GM10266 (cell line): ENCODE data around the gene CAMTA1.

Source experiments
- DNase-seq: peaks from one replicate; pipeline ENCODE4 v3.0.0; 2012; ENCODE audit errors: extremely low spot score
- TF ChIP-seq, protein P1 (sequence below): IDR thresholded peaks from 2 replicates; pipeline ENCODE4 v1.5.1; 2012; ENCODE audit warnings: mild to moderate bottlenecking, low read depth; ENCODE audit not compliant: control insufficient read depth, insufficient read depth; ENCODE audit errors: missing control alignments

Gene CAMTA1

DNA sequence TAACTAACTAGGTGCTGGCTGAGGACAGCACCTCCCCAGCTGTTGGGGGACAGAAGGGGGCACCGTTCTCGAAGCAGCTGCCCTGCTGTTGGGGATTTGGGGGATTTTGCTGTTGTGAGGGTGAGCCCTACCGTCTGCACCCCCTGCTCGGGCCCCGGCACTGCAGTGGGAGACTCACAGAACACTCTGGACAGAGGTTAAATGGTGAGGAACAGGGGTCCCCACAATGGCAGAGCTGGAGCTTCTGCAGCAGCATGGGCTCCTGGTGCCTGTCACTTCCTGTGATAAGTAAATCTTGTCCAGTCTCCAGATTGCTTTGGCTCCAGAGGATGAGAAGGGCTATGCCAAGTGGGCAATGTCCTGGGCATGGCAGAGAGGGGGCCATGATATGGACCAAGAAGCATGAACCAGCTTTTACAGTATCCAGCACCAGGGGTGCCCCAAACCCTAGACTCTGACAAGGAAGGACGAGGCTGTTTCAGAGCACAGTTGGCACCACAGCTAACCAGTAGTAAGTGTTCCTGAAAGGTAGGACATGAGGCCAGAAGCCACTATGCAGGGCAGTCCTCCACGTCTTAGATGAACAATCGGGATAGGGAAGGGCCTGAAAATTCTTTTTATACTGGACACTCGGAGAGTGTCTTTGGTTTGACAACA is 620.7 kb downstream of the CAMTA1 start:
- DNase-seq: no peak
- TF ChIP-seq, protein P1, sequence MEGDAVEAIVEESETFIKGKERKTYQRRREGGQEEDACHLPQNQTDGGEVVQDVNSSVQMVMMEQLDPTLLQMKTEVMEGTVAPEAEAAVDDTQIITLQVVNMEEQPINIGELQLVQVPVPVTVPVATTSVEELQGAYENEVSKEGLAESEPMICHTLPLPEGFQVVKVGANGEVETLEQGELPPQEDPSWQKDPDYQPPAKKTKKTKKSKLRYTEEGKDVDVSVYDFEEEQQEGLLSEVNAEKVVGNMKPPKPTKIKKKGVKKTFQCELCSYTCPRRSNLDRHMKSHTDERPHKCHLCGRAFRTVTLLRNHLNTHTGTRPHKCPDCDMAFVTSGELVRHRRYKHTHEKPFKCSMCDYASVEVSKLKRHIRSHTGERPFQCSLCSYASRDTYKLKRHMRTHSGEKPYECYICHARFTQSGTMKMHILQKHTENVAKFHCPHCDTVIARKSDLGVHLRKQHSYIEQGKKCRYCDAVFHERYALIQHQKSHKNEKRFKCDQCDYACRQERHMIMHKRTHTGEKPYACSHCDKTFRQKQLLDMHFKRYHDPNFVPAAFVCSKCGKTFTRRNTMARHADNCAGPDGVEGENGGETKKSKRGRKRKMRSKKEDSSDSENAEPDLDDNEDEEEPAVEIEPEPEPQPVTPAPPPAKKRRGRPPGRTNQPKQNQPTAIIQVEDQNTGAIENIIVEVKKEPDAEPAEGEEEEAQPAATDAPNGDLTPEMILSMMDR: no peak

DNA sequence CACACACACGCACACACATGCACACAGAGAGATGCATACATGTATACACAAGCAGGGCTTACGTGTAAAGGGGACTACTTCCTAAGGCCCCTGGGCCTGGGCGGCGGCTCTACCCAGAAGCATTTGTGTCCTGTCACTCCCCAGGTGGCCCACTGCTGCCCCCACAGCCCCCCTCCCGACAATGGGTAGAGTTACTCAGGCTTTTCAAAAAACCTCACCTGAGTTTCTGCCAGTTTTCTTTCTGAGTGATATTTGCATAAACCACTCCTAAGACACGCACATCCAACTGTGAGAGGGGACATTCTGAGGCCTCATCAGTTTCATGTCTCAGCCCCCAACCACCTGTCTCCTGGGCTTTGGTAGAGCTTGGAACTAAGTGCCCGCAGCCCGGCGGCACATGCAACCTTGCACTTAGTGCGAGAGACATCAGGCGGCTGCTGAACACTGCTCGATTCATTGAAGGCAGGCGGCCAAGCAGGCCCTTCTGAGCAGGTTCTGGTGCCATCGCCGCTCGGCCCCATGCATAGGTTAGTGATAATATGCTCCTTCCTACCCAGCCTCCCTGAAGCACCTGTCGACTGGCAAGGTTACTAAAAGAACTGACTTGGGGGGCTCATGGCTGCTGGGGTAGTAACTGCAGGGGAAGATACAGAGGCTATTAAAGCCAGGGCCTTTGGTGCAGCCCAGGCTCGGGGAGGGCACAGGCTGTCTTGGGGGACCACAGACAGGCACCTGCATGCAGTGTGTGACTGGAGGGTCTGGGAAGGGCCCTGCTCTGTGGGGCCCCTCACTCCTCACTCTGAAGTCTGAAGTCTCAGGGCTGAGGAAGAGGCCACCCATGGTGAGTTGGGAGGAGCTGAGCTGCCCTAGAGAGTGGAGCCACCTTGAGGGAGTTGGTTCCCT is 621.6 kb downstream of the CAMTA1 start:
- no peak for DNase-seq
- TF ChIP-seq, protein P1: no peak

DNA sequence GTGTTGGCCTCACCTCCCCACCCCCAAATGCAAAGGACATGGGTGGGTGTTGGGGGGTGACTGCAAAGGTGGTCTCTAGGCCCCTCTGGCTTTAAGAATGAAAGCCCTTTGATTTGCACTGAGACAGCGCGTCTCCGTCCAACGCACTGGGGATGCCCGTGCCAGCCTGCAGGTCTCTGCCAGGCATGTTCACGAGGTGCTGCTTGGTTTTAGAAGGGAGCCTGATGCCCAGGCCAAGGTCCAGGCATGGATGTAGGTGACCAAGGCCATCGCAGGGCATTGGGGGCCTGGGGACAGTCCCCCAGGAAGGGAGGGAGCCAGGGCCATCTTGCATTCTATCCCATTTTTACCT is 622.3 kb downstream of the CAMTA1 start:
- no peak for DNase-seq

DNA sequence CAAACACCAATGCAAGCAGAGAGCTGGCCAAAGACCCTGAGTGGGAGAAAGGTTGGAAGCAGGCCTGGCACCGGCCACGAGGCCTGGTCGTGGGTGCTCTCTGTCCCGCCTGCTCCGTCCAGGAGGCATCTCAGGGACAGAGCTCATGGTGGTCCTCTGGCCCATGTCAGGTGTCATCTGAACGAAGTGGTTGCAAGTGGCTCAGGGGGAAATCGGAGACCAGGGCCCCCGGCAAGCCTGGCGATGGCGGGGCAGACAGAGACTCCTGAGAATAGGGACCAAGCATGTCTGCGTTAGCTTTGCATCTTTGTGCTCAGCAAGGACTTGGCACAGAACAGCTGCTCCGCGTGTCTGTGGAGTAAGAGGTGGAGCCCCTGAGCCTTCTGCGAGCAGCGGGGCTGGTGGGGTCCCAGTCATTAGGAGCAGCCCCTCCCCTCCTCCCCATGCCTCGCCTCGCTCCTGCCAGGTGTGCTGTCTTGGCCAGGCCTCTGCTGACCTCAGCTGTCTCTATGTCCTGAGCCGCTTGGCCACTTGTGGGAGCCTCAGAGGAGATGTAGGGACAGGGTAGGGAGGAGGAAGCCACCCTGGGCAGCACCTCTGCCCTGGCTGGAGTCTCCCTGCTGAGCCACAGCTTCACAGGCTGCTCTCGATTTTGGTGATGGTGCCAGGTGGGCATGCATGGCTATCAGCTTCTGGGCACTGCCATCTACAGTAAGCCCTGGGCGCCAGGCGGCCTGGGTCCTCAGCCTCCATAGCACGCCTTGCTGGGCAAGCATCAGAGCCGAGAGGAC is 622.9 kb downstream of the CAMTA1 start:
- TF ChIP-seq, protein P1: no peak
- DNase-seq: no peak

More for the DNA sequence above, 622.3 kb downstream of the CAMTA1 start:
- TF ChIP-seq, protein P1: no peak

DNA sequence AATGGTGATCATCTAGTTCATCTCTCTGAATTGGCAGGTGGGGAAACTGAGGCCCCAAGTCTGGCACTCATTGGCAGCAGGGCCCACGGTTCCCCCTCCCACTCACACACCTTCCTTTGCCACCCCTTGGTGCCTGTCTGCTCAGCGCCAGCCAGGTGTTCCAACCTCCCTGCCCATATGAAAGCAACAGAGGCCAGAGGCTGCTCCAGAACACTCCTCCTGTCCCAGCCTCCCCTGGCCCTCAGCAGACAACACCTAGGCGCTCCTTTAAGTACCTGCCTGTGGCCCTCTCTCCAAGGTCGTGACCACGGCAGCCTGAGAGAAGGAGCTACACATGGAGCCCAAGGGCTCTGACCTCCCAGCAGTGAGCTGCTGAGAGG is 623.5 kb downstream of the CAMTA1 start:
- TF ChIP-seq, protein P1: no peak
- DNase-seq: no peak

DNA sequence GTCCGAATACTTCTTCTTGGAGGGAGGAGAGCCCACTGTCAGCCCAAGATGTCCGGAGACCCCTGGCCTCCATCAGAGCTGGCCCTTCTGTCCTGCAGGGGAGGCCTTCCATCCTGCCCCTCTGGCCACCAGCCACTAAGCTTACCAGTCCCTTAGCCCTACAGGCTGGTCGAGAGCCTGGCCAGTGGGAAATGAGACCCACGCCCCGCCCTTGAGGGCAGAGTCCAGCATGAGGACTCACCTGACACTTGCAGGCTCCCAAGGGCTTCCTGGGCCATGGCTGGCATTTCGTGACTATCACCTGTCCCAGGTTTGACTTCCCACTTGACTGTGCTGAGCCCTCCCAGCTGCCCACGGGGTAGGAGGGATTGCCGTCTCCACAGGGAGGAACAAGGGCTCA is 624.0 kb downstream of the CAMTA1 start:
- TF ChIP-seq, protein P1: no peak
- no peak for DNase-seq
